GM12875 (cell line): ENCODE results near the gene SCNN1B.
"Not testable (repeated sequence)": the region's sequence is repeated elsewhere in the genome, so short reads cannot be mapped to it uniquely, and the experiment has no call there.

ENCODE experiments used
- H3K4me3 ChIP-seq: one replicate; pipeline ENCODE4 v1.5.1; 2011; ENCODE audit warnings: low read depth, low read length, control low read depth
- CTCF ChIP-seq: IDR thresholded peaks from 2 replicates; pipeline ENCODE4 v1.5.1; 2011; ENCODE audit warnings: low read depth, mild to moderate bottlenecking, control low read depth, inconsistent platforms, low read length, moderate library complexity, borderline replicate concordance; ENCODE audit not compliant: insufficient read depth

Gene SCNN1B

GRCh38 chr16:23379707-23380106 lies 77.6 kb downstream of the SCNN1B start:
- no peak for TF ChIP-seq CTCF
- H3K4me3 ChIP-seq: no peak overlapping the region

- no peak overlapping the region for H3K4me3 ChIP-seq
- no peak for TF ChIP-seq CTCF
Measured at GRCh38 chr16:23380501-23380951, 78.4 kb downstream of the SCNN1B start.

GRCh38 chr16:23381702-23382101 lies 79.6 kb downstream of the SCNN1B start:
- not testable (repeated sequence) for H3K4me3 ChIP-seq

- TF ChIP-seq CTCF: no peak
- no peak overlapping the region for H3K4me3 ChIP-seq
Measured at GRCh38 chr16:23382279-23382678, 80.2 kb downstream of the SCNN1B start.

GRCh38 chr16:23383881-23384280 lies 81.8 kb downstream of the SCNN1B start:
- TF ChIP-seq CTCF: no peak
- no peak overlapping the region for H3K4me3 ChIP-seq

- no peak for TF ChIP-seq CTCF
Measured at GRCh38 chr16:23384878-23385277, 82.8 kb downstream of the SCNN1B start.

GRCh38 chr16:23385441-23385840 lies 83.3 kb downstream of the SCNN1B start:
- no peak overlapping the region for H3K4me3 ChIP-seq
- TF ChIP-seq CTCF: no peak

More at GRCh38 chr16:23384878-23385277, 82.8 kb downstream of the SCNN1B start:
- no peak overlapping the region for H3K4me3 ChIP-seq

GRCh38 chr16:23387666-23388065 lies 85.6 kb downstream of the SCNN1B start:
- H3K4me3 ChIP-seq: no peak overlapping the region
- TF ChIP-seq CTCF: no peak
